ENCODE measurements around the gene FURIN.
A peak's percentile ranks its signal among the peaks of the same experiment; 100 is the strongest.
"Not testable (repeated sequence)": the region's sequence is repeated elsewhere in the genome, so short reads cannot be mapped to it uniquely, and the experiment has no call there.

The FURIN gene

GRCh38 chr15:90903733-90904536, 35.5 kb downstream of the FURIN start:
- no peak for DNase-seq

GRCh38 chr15:90904746-90905145, 36.4 kb downstream of the FURIN start:
- DNase-seq, result no peak

- no peak for DNase-seq
These were observed 37.2 kb downstream of the FURIN start for GRCh38 chr15:90905306-90906180.

- no peak for DNase-seq
These were observed 37.9 kb downstream of the FURIN start for GRCh38 chr15:90906181-90906849.

- DNase-seq, result no peak
These were observed 38.8 kb downstream of the FURIN start for GRCh38 chr15:90907051-90907660.

- DNase-seq, result no peak
These were observed 39.6 kb downstream of the FURIN start for GRCh38 chr15:90907838-90908507.

- DNase-seq, result not testable (repeated sequence)
These were observed 41.1 kb downstream of the FURIN start for GRCh38 chr15:90909449-90909848.

GRCh38 chr15:90909976-90910375, 41.6 kb downstream of the FURIN start:
- no peak for DNase-seq

- no peak for DNase-seq
These were observed 42.3 kb downstream of the FURIN start for GRCh38 chr15:90910441-90911301.

- no peak for DNase-seq
These were observed 42.9 kb downstream of the FURIN start for GRCh38 chr15:90911302-90911623.

- no peak for DNase-seq
These were observed 43.8 kb downstream of the FURIN start for GRCh38 chr15:90911906-90912769.

GRCh38 chr15:90912770-90913075, 44.3 kb downstream of the FURIN start:
- DNase-seq, result no peak

GRCh38 chr15:90913398-90913944, 45.1 kb downstream of the FURIN start:
- DNase-seq, result no peak

- DNase-seq, result peak; percentile 61 to 80
These were observed 46.1 kb downstream of the FURIN start for GRCh38 chr15:90914305-90915080.

- no peak for DNase-seq
These were observed 46.9 kb downstream of the FURIN start for GRCh38 chr15:90915216-90915807.

- peak; percentile 88 to 97 for DNase-seq
These were observed 47.5 kb downstream of the FURIN start for GRCh38 chr15:90915808-90916440.

- no peak for DNase-seq
These were observed 48.1 kb downstream of the FURIN start for GRCh38 chr15:90916461-90916860.

- no peak for DNase-seq
These were observed 49.2 kb downstream of the FURIN start for GRCh38 chr15:90917569-90917968.

Measured in inflammatory macrophage treated with lipopolysaccharide for 1 hour (primary cell).